ENCODE results near the gene TPSG1. TPM values are rescaled to one million over a fixed set of nuclear protein-coding genes. Genes with fewer than 3 reads are reported as not detected.
"Not testable (repeated sequence)": the region's sequence is repeated elsewhere in the genome, so short reads cannot be mapped to it uniquely, and the experiment has no call there.

TPSG1 gene
- polyA plus RNA-seq, 1 donor (not counting 4 experiments of a cell fraction or from before 2014, with no cell fraction given): not detected

- H3K4me3 ChIP-seq (ENCODE audit: control insufficient read depth in 2 of 3, extremely low read depth in 1 of 3, insufficient read depth in 2 of 3, low read depth in 1 of 3, low read length in 3 of 3); DNase-seq (ENCODE audit: low read depth, low spot score); H3K9me3 ChIP-seq (ENCODE audit: control insufficient read depth, low read depth, low read length); FAIRE-seq; H3K4me2 ChIP-seq (ENCODE audit: control insufficient read depth, extremely low read depth, insufficient read depth, low read depth, low read length); H3K27ac ChIP-seq (ENCODE audit: control insufficient read depth, insufficient read depth, low read length); H2AFZ ChIP-seq (ENCODE audit: control insufficient read depth, low read length); H3K4me1 ChIP-seq (ENCODE audit: control insufficient read depth, extremely low read depth, insufficient read depth, low read length); H4K20me1 ChIP-seq (ENCODE audit: control insufficient read depth, extremely low read depth, insufficient read depth, low read length); dilution Hi-C loops (cut with MboI; ENCODE audit: extremely low pct_ligation_motif_present, low sequenced_read_pairs); H3K9me1 ChIP-seq (ENCODE audit: control insufficient read depth, extremely low read depth, insufficient read depth, low read length); H3K79me2 ChIP-seq (ENCODE audit: control insufficient read depth, insufficient read depth, low read length); H3K36me3 ChIP-seq (ENCODE audit: control insufficient read depth in 2 of 2, extremely low read depth in 1 of 2, insufficient read depth in 2 of 2, low read length in 2 of 2); H3K9ac ChIP-seq (ENCODE audit: control insufficient read depth, extremely low read depth, insufficient read depth, low read length); H3K27me3 ChIP-seq (ENCODE audit: control insufficient read depth, extremely low read depth, insufficient read depth, low read length): not testable (repeated sequence)
Observed at GRCh38 chr16:1240436-1240835, 15.4 kb upstream of the TPSG1 start, which contains the start of gene TPSAB1. TSS of gene TPSAB1 (plus strand) at chr16:1240705. CDS start at chr16:1240939, 234 bp downstream.

GRCh38 chr16:1239575-1239974 lies 14.5 kb upstream of the TPSG1 start:
- dilution Hi-C loops (cut with MboI; ENCODE audit: extremely low pct_ligation_motif_present, low sequenced_read_pairs); H2AFZ ChIP-seq (ENCODE audit: control insufficient read depth, low read length); H3K36me3 ChIP-seq (ENCODE audit: control insufficient read depth in 2 of 2, extremely low read depth in 1 of 2, insufficient read depth in 2 of 2, low read length in 2 of 2); H3K27ac ChIP-seq (ENCODE audit: control insufficient read depth, insufficient read depth, low read length); H3K27me3 ChIP-seq (ENCODE audit: control insufficient read depth, extremely low read depth, insufficient read depth, low read length); FAIRE-seq; H4K20me1 ChIP-seq (ENCODE audit: control insufficient read depth, extremely low read depth, insufficient read depth, low read length); H3K9me1 ChIP-seq (ENCODE audit: control insufficient read depth, extremely low read depth, insufficient read depth, low read length); H3K4me1 ChIP-seq (ENCODE audit: control insufficient read depth, extremely low read depth, insufficient read depth, low read length); H3K4me3 ChIP-seq (ENCODE audit: control insufficient read depth in 2 of 3, extremely low read depth in 1 of 3, insufficient read depth in 2 of 3, low read depth in 1 of 3, low read length in 3 of 3); H3K9ac ChIP-seq (ENCODE audit: control insufficient read depth, extremely low read depth, insufficient read depth, low read length); H3K79me2 ChIP-seq (ENCODE audit: control insufficient read depth, insufficient read depth, low read length); DNase-seq (ENCODE audit: low read depth, low spot score); H3K9me3 ChIP-seq (ENCODE audit: control insufficient read depth, low read depth, low read length); H3K4me2 ChIP-seq (ENCODE audit: control insufficient read depth, extremely low read depth, insufficient read depth, low read depth, low read length): not testable (repeated sequence)

- H3K9me3 ChIP-seq (ENCODE audit: control insufficient read depth, low read depth, low read length); H2AFZ ChIP-seq (ENCODE audit: control insufficient read depth, low read length); H3K4me2 ChIP-seq (ENCODE audit: control insufficient read depth, extremely low read depth, insufficient read depth, low read depth, low read length); FAIRE-seq; H3K27ac ChIP-seq (ENCODE audit: control insufficient read depth, insufficient read depth, low read length); H3K79me2 ChIP-seq (ENCODE audit: control insufficient read depth, insufficient read depth, low read length); H3K9me1 ChIP-seq (ENCODE audit: control insufficient read depth, extremely low read depth, insufficient read depth, low read length); dilution Hi-C loops (cut with MboI; ENCODE audit: extremely low pct_ligation_motif_present, low sequenced_read_pairs); H4K20me1 ChIP-seq (ENCODE audit: control insufficient read depth, extremely low read depth, insufficient read depth, low read length); H3K4me1 ChIP-seq (ENCODE audit: control insufficient read depth, extremely low read depth, insufficient read depth, low read length); DNase-seq (ENCODE audit: low read depth, low spot score); H3K9ac ChIP-seq (ENCODE audit: control insufficient read depth, extremely low read depth, insufficient read depth, low read length); H3K4me3 ChIP-seq (ENCODE audit: control insufficient read depth in 2 of 3, extremely low read depth in 1 of 3, insufficient read depth in 2 of 3, low read depth in 1 of 3, low read length in 3 of 3); H3K27me3 ChIP-seq (ENCODE audit: control insufficient read depth, extremely low read depth, insufficient read depth, low read length); H3K36me3 ChIP-seq (ENCODE audit: control insufficient read depth in 2 of 2, extremely low read depth in 1 of 2, insufficient read depth in 2 of 2, low read length in 2 of 2): not testable (repeated sequence)
Observed at GRCh38 chr16:1238909-1239308, 13.8 kb upstream of the TPSG1 start.
